Measurements from ENCODE around the gene CDIP1.

Gene CDIP1

GRCh38 chr16:4481526-4481925 is 57.0 kb downstream of the CDIP1 start:
- H3K9me3 ChIP-seq (ENCODE audit: insufficient read depth, low read depth, low read length), result no peaks in the 10 kb centered on the region
- H3K27me3 ChIP-seq (ENCODE audit: insufficient read depth, low read length, poor library complexity, severe bottlenecking), result no peaks in the 10 kb centered on the region
- H2AFZ ChIP-seq (ENCODE audit: low read length), result no peak overlapping the region
- no peaks in the 10 kb centered on the region for H3K9me2 ChIP-seq (replicated peaks; ENCODE audit: low read depth, low read length)
- no peaks in the 10 kb centered on the region for H3K4me1 ChIP-seq (ENCODE audit: insufficient read depth, low read length, poor library complexity, severe bottlenecking)
- H3K79me2 ChIP-seq (ENCODE audit: insufficient read depth, low read length), result peaks cover 31% of the 10 kb centered on the region; the same call in 1 of the 2 replicates
- TF ChIP-seq EZH2phosphoT487 (IDR thresholded peaks at IDR 0.05; ENCODE audit: borderline replicate concordance) (no peak), CTCF (conservative IDR thresholded peaks at IDR 0.05; ENCODE audit: low read length) (no peak)
- H3K4me3 ChIP-seq (ENCODE audit: low read length, poor library complexity, severe bottlenecking), result no peak overlapping the region
- no peaks in the 10 kb centered on the region for H3F3A ChIP-seq (ENCODE audit: low read depth)
- peak overlapping the region; percentile 31 for H3K4me2 ChIP-seq (ENCODE audit: low read depth, low read length, poor library complexity, severe bottlenecking)
- no peaks in the 10 kb centered on the region for H4K20me1 ChIP-seq (ENCODE audit: insufficient read depth, low read length, poor library complexity, severe bottlenecking)
- H3K36me3 ChIP-seq (ENCODE audit: insufficient read depth, low read length), result no peaks in the 10 kb centered on the region
- no peak overlapping the region for H3K9ac ChIP-seq (ENCODE audit: low read depth, low read length, poor library complexity, severe bottlenecking)

- H3K4me2 ChIP-seq (ENCODE audit: low read depth, low read length, poor library complexity, severe bottlenecking), result peak overlapping the region; percentile 74
- H4K20me1 ChIP-seq (ENCODE audit: insufficient read depth, low read length, poor library complexity, severe bottlenecking), result no peaks in the 10 kb centered on the region
- TF ChIP-seq EZH2phosphoT487 (IDR thresholded peaks at IDR 0.05; ENCODE audit: borderline replicate concordance) (no peak), CTCF (conservative IDR thresholded peaks at IDR 0.05; ENCODE audit: low read length) (peak; percentile 30)
- H3K79me2 ChIP-seq (ENCODE audit: insufficient read depth, low read length), result peaks cover 45% of the 10 kb centered on the region
- H3K27me3 ChIP-seq (ENCODE audit: insufficient read depth, low read length, poor library complexity, severe bottlenecking), result no peaks in the 10 kb centered on the region
- H3K9ac ChIP-seq (ENCODE audit: low read depth, low read length, poor library complexity, severe bottlenecking), result no peak overlapping the region
- peak overlapping the region; percentile 81 for H3K4me3 ChIP-seq (ENCODE audit: low read length, poor library complexity, severe bottlenecking)
- H3K36me3 ChIP-seq (ENCODE audit: insufficient read depth, low read length), result no peaks in the 10 kb centered on the region
- H3F3A ChIP-seq (ENCODE audit: low read depth), result no peaks in the 10 kb centered on the region
- H3K9me2 ChIP-seq (replicated peaks; ENCODE audit: low read depth, low read length), result no peaks in the 10 kb centered on the region
- H3K9me3 ChIP-seq (ENCODE audit: insufficient read depth, low read depth, low read length), result no peaks in the 10 kb centered on the region
- peaks cover 5% of the 10 kb centered on the region for H3K4me1 ChIP-seq (ENCODE audit: insufficient read depth, low read length, poor library complexity, severe bottlenecking)
- H2AFZ ChIP-seq (ENCODE audit: low read length), result no peak overlapping the region
Observed at GRCh38 chr16:4477966-4478365, 60.6 kb downstream of the CDIP1 start.

GRCh38 chr16:4475880-4476788 is 62.4 kb downstream of the CDIP1 start, which contains the start of gene HMOX2:
Gene HMOX2, plus strand, starts transcription at chr16:4476398. Its CDS starts 29,127 bp downstream, at chr16:4505525.
- H3K79me2 ChIP-seq (ENCODE audit: insufficient read depth, low read length), result peaks cover 47% of the 10 kb centered on the region

More at GRCh38 chr16:4475880-4476788, 62.4 kb downstream of the CDIP1 start, which contains the start of gene HMOX2:
- H3K9ac ChIP-seq (ENCODE audit: low read depth, low read length, poor library complexity, severe bottlenecking), result peak within 1 kb of the TSS; percentile 94
- TF ChIP-seq EZH2phosphoT487 (IDR thresholded peaks at IDR 0.05; ENCODE audit: borderline replicate concordance), result no peak
- peak; percentile 38 for TF ChIP-seq CTCF (conservative IDR thresholded peaks at IDR 0.05; ENCODE audit: low read length)
- H3F3A ChIP-seq (ENCODE audit: low read depth), result no peaks in the 10 kb centered on the region
- H3K9me2 ChIP-seq (replicated peaks; ENCODE audit: low read depth, low read length), result no peaks in the 10 kb centered on the region
- H3K4me2 ChIP-seq (ENCODE audit: low read depth, low read length, poor library complexity, severe bottlenecking), result peak within 1 kb of the TSS; percentile 74
- H3K4me1 ChIP-seq (ENCODE audit: insufficient read depth, low read length, poor library complexity, severe bottlenecking), result peaks cover 8% of the 10 kb centered on the region
- no peaks in the 10 kb centered on the region for H3K36me3 ChIP-seq (ENCODE audit: insufficient read depth, low read length)
- no peaks in the 10 kb centered on the region for H3K27me3 ChIP-seq (ENCODE audit: insufficient read depth, low read length, poor library complexity, severe bottlenecking)
- H2AFZ ChIP-seq (ENCODE audit: low read length), result peak within 1 kb of the TSS; percentile 55; the same call in 1 of the 2 replicates
- H4K20me1 ChIP-seq (ENCODE audit: insufficient read depth, low read length, poor library complexity, severe bottlenecking), result no peaks in the 10 kb centered on the region
- no peaks in the 10 kb centered on the region for H3K9me3 ChIP-seq (ENCODE audit: insufficient read depth, low read depth, low read length)
- peak within 1 kb of the TSS; percentile 84 for H3K4me3 ChIP-seq (ENCODE audit: low read length, poor library complexity, severe bottlenecking)
